Left lung (tissue), 10 donors: ENCODE measurements around the gene MICA. TPM values are rescaled to one million over a fixed set of nuclear protein-coding genes. Genes with fewer than 3 reads are reported as not detected.

Source experiments
- ATAC-seq: fragments of 200-7000 bp; cut with Tn5 transposase; one replicate; pipeline ENCODE4 v1.9.1; 2020; ENCODE audit warnings: moderate library complexity
- DNase-seq, 4 donors: peaks; one replicate each; pipeline ENCODE4 v3.0.0-alpha.2; 2013 to 2020
- H3K27ac ChIP-seq, 2 donors: fragments of 200-600 bp; sonication (generic) in 1 of 2; one replicate each; pipeline versions ENCODE4 v1.5.0 to v1.8.0; 2020 to 2021
- H3K27me3 ChIP-seq, 2 donors: fragments of 200-600 bp; sonication (generic) in 1 of 2; one replicate each; pipeline versions ENCODE4 v1.5.0 to v1.8.0; 2020 to 2021
- H3K36me3 ChIP-seq, 2 donors: fragments of 200-600 bp; sonication (generic) in 1 of 2; one replicate each; pipeline versions ENCODE4 v1.5.0 to v1.8.0; 2020 to 2021
- H3K4me1 ChIP-seq, 2 donors: fragments of 200-600 bp; one replicate each; pipeline ENCODE4 v1.8.0; 2021
- H3K4me3 ChIP-seq, 2 donors: fragments of 200-600 bp; sonication (generic) in 1 of 2; one replicate each; pipeline versions ENCODE4 v1.5.0 to v1.8.0; 2020 to 2021; ENCODE audit warnings: mild to moderate bottlenecking in 1 of 2
- H3K9me3 ChIP-seq, 2 donors: fragments of 200-600 bp; sonication (generic) in 1 of 2; one replicate each; pipeline versions ENCODE4 v1.5.0 to v1.8.0; 2020 to 2021
- intact Hi-C, 2 donors: fragments of 100-400 bp; cut with DNase I; formaldehyde crosslinking; loops; one replicate each; pipeline versions ENCODE4 v1.11.2 to v1.14.2; 2022
- polyA plus RNA-seq, 6 donors: library from polyadenylated mRNA; unstranded; fragments of 120-200 nt; gene quantifications; one replicate each; pipeline ENCODE4 v1.2.1, GENCODE V29; 2013; ENCODE audit not compliant: insufficient read length in 6 of 6
- total RNA-seq, 2 donors: library from RNA; stranded (reverse); fragmentation: NEBNext Ultra II Directional; extraction: Animal tissue kit (Norgen Biotek cat#: 25700); gene quantifications; one replicate each; pipeline ENCODE4 v1.2.1, GENCODE V29; 2021
- TF ChIP-seq, protein P1 (sequence below), 2 donors: fragments of 200-600 bp; sonication (generic) in 1 of 2; IDR thresholded peaks; one replicate each; pipeline versions ENCODE4 v1.5.0 to v1.8.0; 2021; ENCODE audit warnings: antibody characterized with exemption in 2 of 2
- donor health status: DM: no; HTN: yes; CAD: no.
- donor health status: DM: no; HTN: no; CAD: no.

Gene MICA
- total and polyA plus RNA-seq, 8 donors, result 10.2 to 30.1 (median 15.6) TPM

DNA sequence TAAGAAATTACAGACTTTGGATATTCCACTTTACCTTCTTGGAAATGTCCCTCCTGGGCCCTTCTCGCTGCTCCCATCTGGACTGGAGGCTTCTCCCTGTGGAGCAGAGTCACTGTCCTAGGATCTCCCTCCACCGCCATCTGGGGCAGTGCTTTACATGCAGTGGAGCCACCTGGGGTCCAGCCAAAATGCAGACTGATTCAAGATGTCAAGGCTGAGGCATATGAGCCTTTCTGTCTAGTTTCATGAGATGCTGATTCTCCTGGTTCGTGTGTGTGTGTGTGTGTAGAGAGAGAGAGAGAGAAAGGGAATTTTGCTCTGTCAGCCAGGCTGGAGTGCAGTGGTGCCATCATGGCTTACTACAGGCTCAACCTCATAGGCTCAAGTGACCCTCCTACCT is 14.9 kb downstream of the MICA start:
- no peak overlapping the region for H3K4me3 ChIP-seq
- no peaks in the 10 kb centered on the region for H3K4me1 ChIP-seq
- no peaks in the 10 kb centered on the region for H3K27me3 ChIP-seq
- ATAC-seq (no peak), DNase-seq (no peak)
- H3K27ac ChIP-seq, result no peak overlapping the region
- TF ChIP-seq, protein P1, sequence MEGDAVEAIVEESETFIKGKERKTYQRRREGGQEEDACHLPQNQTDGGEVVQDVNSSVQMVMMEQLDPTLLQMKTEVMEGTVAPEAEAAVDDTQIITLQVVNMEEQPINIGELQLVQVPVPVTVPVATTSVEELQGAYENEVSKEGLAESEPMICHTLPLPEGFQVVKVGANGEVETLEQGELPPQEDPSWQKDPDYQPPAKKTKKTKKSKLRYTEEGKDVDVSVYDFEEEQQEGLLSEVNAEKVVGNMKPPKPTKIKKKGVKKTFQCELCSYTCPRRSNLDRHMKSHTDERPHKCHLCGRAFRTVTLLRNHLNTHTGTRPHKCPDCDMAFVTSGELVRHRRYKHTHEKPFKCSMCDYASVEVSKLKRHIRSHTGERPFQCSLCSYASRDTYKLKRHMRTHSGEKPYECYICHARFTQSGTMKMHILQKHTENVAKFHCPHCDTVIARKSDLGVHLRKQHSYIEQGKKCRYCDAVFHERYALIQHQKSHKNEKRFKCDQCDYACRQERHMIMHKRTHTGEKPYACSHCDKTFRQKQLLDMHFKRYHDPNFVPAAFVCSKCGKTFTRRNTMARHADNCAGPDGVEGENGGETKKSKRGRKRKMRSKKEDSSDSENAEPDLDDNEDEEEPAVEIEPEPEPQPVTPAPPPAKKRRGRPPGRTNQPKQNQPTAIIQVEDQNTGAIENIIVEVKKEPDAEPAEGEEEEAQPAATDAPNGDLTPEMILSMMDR (IDR thresholded peaks at IDR 0.05), result no peak
- H3K9me3 ChIP-seq, result no peaks in the 10 kb centered on the region
- intact Hi-C loops, result no loop called here
- peaks cover 0 to 49% of the 10 kb centered on the region in 2 donors for H3K36me3 ChIP-seq

DNA sequence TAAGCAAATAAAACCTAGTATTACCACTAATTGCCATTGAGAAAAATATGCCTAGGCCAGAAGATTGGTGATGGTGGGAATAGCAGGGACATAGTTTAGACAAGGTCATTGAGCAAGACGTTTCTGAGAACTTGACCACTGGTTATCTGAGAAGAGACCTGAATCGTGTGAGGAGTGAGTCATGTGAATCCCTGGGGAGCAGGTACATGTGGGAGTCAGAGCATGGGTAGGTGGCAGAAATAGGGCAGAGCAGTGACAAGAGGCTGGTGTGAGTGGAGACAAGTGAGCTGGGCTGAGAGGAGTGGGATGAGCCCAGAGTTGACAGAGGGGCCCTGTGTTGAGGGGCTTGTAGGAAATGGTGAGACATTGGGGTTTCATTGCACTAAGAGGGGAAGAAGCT is 16.4 kb downstream of the MICA start:
- no peak for DNase-seq
- TF ChIP-seq, protein P1 (IDR thresholded peaks at IDR 0.05), result no peak
- peaks cover 0 to 34% of the 10 kb centered on the region in 2 donors for H3K36me3 ChIP-seq
- H3K4me1 ChIP-seq, result no peaks in the 10 kb centered on the region
- no peaks in the 10 kb centered on the region for H3K9me3 ChIP-seq
- no peak overlapping the region for H3K4me3 ChIP-seq
- no peak overlapping the region for H3K27ac ChIP-seq
- intact Hi-C loops, result no loop called here
- ATAC-seq, result no peak
- H3K27me3 ChIP-seq, result no peaks in the 10 kb centered on the region

DNA sequence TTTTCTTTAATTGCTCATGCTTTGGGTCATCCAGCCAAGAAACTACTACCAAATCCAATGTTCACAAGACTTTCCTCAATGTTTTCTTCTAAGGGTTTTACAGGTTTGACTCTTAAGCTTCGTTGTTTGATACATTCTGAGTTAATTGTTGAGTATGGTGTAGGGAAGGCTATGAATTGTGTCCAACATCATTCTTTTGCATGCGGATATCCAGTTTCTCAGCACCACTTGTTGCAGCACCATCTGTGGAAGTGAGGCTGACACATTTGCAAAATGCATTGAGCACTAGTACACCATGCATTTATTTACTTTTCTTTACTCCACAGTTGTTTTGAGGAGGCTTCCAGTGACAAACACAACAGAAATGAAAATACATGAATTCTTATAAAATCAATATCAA is 17.2 kb downstream of the MICA start:
- Histone ChIP-seq H3K4me3 (no peak overlapping the region), H3K27me3 (no peaks in the 10 kb centered on the region), H3K4me1 (no peaks in the 10 kb centered on the region), H3K27ac (no peak overlapping the region), H3K9me3 (no peaks in the 10 kb centered on the region), H3K36me3 (peaks cover 0 to 27% of the 10 kb centered on the region in 2 donors)
- intact Hi-C loops, result no loop called here
- DNase-seq (no peak), ATAC-seq (no peak)
- TF ChIP-seq, protein P1 (IDR thresholded peaks at IDR 0.05), result no peak

DNA sequence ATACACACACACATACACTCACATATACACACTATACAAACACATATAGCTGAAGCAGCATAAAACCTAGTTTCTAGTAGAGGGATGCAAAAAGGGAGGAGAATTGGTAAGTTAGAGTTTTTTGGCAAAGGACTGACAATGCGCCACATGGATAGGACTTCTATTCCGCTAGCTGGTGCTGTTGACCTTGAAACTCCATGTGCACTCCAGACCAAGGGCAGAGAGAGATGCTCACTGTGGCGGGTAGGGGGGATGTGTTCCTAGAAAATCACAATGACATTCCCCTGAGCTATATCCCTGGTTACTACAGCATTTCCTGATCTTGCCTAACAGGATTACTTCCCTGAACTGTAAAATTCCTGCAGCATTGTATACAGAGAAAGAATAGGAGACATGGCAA is 19.2 kb downstream of the MICA start:
- Histone ChIP-seq H3K4me3 (no peak overlapping the region), H3K9me3 (no peaks in the 10 kb centered on the region), H3K4me1 (no peaks in the 10 kb centered on the region), H3K27ac (no peak overlapping the region), H3K27me3 (no peaks in the 10 kb centered on the region), H3K36me3 (peaks cover 0 to 7% of the 10 kb centered on the region in 2 donors)
- no peak for DNase-seq
- TF ChIP-seq, protein P1 (IDR thresholded peaks at IDR 0.05), result no peak
- no peak for ATAC-seq
- intact Hi-C loops, result no loop called here

DNA sequence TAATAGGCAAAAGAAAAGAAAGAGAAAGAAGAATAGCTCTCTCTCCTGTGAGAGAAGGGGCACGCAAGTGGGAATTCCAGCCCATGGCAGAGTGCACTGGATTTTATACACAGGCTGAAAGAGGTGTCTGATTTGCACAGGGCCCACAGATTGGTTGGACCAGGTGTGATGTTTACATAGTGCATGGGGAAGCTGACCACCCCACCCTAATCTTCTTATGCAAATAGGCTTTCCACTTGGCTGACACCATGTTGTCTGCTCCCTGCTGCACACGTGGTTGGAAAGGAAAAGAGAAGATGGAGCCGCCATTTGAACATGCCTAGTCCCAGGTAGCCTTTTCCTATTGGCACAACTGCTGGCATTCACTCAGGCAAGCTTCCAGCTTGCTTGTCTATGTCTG is 20.2 kb downstream of the MICA start:
- intact Hi-C loops, result no loop called here
- H3K9me3 ChIP-seq, result no peaks in the 10 kb centered on the region
- no peaks in the 10 kb centered on the region for H3K4me1 ChIP-seq
- H3K27ac ChIP-seq, result no peak overlapping the region
- no peaks in the 10 kb centered on the region for H3K36me3 ChIP-seq
- no peak for ATAC-seq
- no peaks in the 10 kb centered on the region for H3K27me3 ChIP-seq
- TF ChIP-seq, protein P1 (IDR thresholded peaks at IDR 0.05), result no peak
- no peak for DNase-seq
- H3K4me3 ChIP-seq, result no peak overlapping the region
